NCI-H524 treated with DMSO at 0.1 percent for 48 hours (cell line): ENCODE data around the gene MRPS12.
"Not testable (repeated sequence)": the region's sequence is repeated elsewhere in the genome, so short reads cannot be mapped to it uniquely, and the experiment has no call there.

Experiments
- DNase-seq: peaks from one replicate; lab custom pipeline; 2025; lab: John Stamatoyannopoulos, UW

Gene MRPS12

DNA sequence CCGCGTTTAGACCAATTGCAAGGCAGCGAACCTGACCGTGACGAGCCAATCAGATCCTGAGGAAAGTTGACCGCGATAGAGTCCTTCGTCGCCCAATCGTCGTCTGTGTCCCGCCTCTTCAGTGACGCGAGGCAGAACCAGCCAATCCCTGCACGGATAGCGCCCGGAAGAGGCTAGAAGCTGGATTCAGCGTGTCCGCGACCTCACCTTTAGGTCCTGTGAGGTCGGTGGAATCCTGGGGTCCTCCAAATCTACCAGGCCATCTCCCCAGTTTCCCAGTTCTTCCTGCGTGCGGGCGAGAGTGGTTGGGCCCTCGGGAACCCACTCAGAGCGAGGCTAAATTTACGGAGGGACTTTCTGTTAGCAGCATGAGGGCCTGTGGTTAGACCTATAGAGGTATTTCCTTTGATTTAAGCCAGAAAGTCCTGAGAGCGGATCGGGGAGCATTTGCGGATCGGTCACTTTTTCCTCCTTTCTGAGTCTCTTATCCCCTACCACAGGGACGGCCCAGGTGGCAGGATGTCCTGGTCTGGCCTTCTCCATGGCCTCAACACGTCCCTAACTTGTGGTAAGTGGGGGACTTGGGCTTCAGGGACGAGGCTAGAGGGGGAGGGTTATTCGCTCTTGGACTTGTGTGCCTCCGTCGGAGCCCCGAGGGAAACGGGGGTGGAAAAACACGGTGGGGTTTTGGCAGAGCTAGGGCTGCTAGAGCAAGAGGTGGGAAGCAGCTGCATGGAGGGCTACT is at the start of gene MRPS12:
MRPS12 (plus strand) TSS at position 169 of the 745 bp plus-strand sequence; CDS start at position 520, 351 bp downstream.
- peak; percentile 96 for DNase-seq

DNA sequence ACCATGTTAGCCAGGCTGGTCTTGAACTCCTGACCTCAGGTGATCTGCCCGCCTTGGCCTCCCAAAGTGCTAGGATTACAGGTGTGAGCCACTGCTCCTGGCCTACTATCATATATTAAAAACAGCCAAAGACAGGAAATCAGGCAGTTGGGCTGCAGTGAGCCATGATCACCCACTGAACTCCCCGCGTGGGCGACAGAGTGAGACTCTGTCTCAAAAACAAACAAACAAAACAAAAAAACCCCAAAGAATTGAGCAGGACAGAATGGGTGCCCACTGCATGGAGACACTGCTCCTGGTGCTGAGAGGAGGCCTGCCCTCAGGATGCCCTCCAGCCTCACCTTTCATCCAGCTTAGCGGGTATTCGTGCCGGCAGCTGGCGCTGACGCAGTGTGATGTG is 47.5 kb upstream of the MRPS12 start:
- DNase-seq = no peak

DNA sequence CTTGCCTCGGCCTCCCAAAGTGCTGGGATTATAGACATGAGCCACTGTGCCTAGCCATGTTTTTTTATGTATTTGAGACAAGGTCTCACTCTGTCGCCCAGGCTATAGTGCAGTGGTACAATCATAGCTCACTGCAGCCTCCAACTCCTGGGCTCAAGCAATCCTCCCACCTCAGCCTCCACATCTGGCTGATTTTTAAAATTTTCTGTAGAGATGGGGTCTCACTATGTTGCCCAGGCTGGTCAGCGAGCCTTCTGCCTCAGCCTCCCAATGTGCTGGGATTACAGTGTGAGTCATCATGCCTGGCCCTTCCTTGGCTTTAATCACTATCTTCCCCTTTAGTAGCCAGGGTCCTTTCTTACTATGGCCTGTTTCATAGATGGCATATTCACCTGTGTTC is 46.1 kb upstream of the MRPS12 start:
- DNase-seq = not testable (repeated sequence)

DNA sequence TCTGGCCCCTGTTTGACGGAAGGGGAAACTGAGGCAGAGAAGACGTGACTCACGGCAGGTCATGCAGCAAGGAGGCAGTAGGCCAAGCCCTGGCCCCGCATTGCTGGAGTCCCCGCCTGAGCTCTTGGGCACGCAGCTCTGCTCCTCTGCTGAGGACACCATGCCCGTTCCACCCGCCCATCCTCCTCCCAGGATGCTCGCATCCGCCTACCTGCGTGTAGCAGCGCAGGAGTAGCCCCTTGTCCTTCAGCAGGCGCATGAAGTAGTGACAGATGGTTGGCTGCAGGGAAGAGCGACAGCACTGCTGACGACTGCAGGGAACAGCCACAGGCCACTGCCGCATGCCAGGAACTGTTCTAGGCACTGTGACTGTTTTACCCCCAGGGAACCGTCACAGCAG is 41.9 kb upstream of the MRPS12 start:
- DNase-seq = no peak

DNA sequence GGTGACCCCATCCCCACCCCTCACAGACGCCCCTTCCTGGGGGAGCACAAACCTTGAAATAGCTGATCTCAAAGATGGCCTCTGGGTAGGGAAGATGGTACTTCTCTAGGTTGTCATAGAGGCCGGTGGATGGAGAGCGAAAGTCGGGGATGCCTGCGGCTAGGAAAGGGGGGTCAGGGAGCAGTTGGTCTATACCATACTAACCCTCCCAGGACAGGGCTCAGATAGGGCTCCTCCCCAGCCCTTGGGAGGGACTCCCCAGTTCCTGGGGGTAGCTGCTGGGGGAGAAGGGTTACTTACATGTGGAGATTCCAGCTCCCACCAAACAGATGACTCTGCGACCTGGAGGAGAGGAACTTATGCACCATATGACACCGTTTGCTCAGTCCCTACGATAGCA is 40.9 kb upstream of the MRPS12 start:
- no peak for DNase-seq

DNA sequence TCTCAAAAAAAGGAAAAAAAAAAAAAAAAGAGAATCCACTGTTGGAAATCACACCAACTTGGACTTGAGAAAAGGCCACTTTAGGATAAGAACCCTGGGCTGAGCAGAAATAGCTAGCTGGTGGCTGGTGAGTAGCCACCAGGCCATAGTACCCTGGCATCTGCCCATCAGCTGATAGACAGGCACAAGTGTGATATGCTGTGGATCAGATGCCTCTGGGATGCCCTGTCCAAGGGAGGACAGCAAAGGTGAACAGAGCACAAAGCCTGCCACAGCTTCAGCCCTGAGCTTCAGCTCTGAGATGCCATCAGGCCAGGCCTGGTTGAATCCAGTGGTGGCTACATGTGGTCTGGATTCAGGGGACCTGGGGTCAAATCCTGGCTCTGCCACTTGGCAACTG is 40.1 kb upstream of the MRPS12 start:
- no peak for DNase-seq

DNA sequence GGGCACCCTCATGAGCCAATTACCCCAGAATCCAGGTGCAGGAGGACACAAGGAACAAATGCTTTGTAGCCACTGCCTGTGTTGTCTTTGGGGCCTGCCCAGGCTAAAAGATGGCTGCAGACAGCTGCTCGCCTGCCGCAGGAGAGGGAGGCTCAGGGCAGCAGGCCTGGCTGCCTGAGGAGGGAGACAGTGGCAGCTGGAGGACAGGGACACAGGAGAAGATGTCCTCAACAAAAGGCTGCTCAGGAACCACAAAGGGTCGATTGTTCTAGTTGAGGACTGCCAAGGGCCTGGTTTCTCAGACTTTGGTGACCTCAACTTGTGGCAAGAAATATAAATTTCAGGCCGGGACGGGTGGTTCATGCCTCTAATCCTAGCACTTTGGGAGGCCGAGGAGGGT is 39.0 kb upstream of the MRPS12 start:
- no peak for DNase-seq

DNA sequence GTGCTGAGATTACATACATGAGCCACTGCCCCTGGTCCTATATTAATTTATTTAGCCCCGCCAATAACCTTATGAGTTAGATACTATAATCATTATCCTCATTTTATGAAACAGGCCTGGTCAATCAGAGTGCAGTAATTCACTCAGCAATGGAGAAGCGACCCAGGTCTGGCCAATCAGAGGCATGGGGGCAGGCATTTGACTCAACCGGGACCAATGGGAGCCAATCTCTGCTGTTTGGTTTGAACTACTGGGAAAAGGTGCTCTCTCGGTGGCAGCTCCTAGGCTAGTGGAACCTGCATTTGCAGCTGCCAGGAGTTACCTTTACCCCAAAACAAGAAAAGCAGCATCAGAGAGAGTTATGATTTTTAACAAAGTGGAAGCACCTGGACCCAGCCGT is 37.9 kb upstream of the MRPS12 start:
- no peak for DNase-seq

DNA sequence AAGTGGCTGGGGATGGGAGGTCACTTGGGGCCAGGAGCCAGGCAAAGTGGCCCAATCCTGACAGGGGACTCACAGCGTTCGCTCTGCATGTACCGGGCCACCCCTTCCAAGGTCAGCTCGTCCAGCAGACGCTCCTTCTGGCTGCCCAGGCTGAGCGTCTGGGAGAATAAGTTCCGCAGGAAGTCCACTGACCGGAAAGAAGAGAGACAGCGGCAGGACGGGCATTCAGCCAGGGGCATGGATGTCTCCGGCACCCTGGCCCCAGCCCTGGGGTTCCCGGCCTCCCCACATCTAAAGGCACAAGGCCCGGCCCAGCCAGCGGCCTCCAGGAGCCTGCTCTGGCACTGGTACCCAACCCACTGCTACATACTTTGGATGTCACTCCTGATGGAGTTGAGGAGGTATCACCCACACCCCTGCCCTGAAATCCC is 37.4 kb upstream of the MRPS12 start:
- DNase-seq = no peak

DNA sequence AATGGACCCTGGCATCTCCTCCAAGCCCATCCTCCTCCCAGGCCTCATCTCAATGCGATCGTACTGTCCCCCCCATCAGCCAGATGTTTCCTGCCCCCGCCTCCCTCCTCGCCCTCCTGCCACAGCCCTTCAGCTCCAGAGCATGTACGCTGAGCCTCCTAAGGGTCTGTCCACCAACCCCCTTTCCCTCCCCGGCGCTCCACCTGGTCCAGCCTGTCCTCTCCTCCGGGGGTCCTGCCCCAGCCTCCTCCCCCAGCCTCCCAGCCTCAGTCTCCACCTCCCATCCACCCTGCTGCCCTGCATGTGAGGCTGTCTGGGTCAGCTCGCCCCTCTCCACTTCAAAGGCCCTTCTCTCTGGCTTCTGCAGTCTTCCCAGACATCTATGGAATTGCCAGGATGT is 35.8 kb upstream of the MRPS12 start:
- no peak for DNase-seq

DNA sequence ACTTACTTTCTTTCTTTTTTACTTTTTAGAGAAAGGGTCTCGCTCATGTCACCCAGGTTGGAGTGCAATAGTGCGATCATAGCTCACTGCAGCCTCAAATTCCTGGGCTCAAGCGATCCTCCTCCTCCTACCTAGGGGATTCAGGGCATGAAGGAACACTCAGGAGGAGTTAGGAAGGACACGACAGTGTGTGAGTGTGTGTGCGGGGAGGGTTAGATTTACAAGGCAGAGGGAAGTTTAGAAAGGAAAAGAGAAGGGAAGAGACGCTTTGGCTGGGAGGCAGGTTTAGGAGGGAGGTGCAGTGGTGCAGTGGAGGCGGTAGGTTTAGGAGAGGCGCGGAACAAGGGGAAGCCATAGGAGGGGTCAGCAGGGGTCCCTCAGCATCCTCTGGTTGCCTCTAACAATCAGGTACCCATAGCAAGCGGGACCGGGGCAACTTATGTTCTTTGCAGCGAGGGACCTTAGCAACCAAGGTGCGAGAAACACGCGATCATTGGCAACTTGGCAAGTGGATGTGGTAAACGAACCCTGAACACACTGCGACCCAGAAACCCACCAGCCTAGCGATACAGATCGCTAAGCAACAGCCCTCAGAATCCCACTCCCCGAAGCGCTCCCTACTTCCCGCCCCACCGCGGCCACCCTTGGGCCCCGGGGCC is 31.8 kb upstream of the MRPS12 start:
- DNase-seq = no peak

DNA sequence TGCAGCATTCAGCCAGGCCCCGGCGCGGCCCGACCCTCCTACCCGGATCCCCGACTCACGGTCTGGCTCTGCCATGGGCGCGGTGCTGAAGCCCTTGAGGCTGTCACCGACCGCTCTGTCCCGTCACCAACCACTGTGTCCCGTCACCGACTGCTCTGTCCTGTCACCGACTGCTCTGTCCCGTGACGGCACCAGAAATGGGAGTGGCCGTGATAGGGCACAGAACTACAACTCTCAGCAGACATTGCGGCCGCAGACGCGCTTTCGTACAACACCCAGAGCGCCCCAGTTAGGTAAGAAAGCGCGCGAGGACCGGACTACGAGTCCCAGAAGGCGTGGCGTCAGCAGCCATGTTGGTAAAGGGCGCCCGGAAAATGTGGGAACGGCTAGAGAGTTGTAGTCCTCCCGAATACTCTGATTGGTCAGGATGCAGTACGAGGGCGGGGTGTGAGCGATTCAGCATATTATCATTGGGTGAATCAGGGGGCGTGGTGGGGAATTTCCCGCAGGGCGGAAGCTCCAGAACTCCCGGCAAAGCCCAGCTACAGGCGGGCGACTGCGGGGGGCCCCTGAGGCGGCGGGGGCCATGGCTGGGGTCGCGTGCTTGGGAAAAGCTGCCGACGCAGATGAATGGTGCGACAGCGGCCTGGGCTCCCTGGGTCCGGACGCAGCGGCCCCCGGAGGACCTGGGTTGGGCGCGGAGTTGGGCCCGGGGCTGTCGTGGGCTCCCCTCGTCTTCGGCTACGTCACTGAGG is 31.1 kb upstream of the MRPS12 start, which contains the start of the genes NFKBIB and SIRT2:
NFKBIB (plus strand) TSS at position 523 of the 755 bp plus-strand sequence; CDS start at position 587, 64 bp downstream.
SIRT2 (minus strand) TSS at position 172 of the 755 bp plus-strand sequence; CDS start at position 75, 97 bp downstream.
- DNase-seq = peak; percentile 100

DNA sequence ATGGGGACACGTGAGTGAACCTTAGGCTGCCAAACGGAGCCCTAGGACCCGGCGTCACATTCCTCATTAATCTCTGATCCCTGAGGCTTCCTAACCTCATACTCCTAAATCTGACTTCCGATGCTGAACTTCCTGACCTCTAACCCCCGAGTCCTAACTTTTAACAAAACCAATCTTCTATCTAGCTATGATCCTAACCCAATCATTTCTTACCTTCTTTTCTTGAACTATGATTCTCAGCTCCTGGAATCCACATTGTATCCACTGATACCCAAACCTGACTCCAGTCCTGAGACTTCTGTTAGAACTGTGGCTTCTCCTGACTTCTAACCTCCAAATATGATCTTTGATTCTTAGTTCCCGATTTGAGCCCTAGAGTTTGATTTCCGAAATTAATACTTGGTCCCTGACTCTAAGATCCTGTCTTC is 30.5 kb upstream of the MRPS12 start:
- no peak for DNase-seq

DNA sequence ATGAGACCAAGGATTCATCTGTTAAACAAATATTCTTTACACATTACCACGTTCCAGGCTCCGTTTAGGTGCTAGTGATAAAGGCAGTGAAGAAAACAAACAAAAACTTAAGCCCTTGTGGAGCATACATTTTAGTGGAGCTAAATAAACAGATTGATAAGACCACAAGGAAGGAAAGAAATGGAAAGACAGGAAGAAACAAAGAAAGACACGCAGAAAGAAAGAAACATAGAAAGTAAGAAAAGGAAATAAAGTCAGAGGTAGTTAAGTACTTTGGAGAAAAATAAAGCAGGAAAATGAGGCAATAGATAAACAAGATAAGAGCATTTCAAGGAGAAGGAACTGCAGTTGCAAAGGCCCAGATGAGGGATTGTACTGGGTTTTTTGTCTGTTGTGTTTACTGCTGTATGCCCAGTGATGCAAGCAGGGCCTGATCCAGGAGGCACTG is 30.0 kb upstream of the MRPS12 start:
- DNase-seq = no peak

DNA sequence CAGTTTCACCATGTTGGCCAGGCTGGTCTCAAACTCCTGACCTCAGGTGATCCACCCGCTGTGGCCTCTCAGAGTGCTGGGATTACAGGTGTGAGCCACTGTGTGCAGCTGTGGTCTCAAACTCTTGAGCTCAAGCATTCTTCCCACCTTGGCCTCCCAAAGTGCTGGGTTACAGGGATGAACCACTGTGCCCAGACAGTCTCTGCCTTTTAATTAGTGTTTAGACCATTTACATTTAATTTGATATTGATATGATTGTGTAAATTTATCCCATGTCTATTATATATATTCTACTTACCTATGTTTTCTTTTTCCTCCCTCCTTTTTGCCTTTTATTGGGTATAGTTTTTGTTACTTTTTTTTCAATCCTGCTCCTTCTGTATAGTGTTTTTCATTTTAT is 29.1 kb upstream of the MRPS12 start:
- no peak for DNase-seq

DNA sequence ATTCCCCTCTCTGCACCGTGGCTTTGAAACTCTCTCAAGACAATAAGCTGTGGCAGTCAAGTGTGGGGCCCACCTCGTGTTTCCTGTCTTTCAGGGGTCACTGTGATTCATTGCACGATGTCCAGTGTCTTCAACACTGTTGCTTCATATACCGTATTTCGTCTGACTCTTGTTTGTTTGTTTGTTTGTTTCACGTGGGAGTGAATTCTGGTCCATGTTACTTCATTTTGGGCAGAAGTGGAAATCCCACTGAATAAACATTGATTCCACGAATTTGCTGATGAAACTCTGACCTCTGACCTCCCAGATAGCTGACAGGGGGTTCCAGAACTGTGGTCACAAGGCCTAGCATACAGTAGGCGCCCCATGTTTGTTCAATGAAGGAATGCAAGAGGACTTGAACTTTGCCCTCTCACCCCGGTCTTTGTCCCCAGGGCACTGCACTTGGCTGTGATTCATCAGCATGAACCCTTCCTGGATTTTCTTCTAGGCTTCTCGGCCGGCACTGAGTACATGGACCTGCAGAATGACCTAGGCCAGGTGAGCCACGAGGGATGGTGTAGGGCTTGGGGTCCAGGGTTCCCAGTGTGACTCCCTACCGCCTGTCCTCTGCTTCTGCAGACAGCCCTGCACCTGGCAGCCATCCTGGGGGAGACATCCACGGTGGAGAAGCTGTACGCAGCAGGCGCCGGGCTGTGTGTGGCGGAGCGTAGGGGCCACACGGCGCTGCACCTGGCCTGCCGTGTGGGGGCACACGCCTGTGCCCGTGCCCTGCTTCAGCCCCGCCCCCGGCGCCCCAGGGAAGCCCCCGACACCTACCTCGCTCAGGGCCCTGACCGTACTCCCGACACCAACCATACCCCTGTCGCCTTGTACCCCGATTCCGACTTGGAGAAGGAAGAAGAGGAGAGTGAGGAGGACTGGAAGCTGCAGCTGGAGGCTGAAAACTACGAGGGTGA is 25.9 kb upstream of the MRPS12 start:
- DNase-seq = no peak

DNA sequence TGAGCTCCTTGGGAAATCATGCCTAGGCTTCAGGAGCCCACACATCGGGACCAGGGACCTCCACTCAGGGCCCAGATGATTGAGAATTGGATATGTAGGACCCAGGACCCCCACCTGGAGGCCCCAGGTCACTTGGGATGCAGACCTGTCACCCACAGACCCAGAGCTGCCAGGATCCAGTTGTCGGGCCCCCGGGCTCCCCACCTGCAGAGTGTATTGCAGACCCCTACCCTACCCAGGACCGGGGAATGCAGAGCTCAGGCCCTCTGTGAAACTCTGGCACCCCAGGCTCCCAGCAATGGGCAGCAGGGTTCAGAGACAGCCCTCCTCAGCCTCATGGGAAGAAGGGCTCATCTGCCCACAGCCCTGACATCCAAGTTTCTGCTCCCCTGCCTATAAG is 25.1 kb upstream of the MRPS12 start:
- DNase-seq = no peak

DNA sequence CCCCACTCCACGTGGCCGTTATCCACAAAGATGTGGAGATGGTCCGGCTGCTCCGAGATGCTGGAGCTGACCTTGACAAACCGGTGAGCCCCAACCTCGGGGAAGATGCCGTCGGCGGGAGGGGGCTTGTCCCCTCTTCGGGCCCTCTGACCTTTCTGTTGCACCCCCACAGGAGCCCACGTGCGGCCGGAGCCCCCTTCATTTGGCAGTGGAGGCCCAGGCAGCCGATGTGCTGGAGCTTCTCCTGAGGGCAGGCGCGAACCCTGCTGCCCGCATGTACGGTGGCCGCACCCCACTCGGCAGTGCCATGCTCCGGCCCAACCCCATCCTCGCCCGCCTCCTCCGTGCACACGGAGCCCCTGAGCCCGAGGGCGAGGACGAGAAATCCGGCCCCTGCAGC is 23.5 kb upstream of the MRPS12 start:
- DNase-seq = no peak

DNA sequence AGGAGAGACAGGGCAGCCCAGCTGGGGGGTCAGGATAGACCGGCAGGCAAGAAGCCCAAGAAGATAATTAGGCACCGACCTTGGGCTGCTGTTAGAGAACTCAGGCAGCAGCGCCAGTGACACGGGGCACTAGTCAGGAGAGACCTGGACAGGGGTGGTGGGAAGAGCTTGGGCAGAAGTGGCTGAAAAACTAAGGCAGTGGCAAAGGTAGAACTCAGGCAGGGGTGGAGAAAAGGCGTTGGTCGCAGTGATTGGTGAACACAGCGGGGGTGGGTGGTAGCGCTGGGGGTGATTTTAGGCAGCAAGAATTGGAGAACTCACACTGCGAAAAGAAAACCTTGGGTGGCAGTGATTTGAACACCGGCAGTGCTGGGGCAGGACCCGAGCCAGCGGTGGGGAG is 23.1 kb upstream of the MRPS12 start:
- no peak for DNase-seq

DNA sequence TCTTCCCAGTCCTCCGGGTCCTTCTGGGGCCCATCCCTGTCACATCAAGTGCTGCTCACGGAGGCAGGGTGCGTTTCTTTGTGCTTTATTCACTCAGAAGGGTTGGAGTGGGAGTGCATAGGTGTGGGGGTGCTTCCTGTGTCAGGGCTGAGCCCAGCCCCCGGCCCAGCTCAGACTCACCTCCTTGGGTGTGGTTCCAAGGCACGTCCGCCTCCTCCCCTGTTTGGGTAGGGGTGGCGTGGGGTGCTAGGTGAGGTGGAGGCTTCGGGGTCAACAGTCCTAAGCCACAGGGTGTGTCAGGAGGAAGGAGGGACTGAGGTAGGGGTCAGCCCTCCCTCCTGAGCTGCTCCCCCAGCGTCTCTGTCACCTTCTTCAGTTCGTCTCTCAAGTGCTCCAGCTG is 21.8 kb upstream of the MRPS12 start:
- DNase-seq = no peak

DNA sequence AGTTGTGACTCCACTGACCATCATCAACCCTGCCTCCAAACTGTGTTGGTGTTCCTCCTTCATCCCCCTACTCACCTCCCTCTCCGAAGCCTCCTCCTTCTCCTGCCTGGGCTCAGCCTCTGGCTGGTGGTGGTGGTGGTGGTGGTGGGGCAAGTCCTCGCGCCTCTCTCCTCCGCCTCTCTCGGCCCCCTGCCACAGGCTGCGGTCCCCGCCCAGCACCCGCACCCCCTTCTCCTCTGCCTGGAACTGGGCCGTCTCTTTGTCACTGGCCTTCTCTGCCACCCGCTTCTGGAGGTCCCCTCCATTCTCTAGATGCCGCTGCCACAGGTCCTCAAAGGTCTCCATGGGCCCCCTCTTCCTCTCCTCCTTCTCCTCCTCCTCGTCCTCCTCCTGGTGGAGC is 20.3 kb upstream of the MRPS12 start:
- DNase-seq = no peak
